OCI-LY7 (cell line): ENCODE data around the gene SMG9.

Source experiments
- EZH2phosphoT487 ChIP-seq: fragments of 200-600 bp; sonication (generic); IDR thresholded peaks from 2 replicates; pipeline ENCODE4 v1.6.1; 2018; ENCODE audit warnings: low read depth, borderline replicate concordance, mild to moderate bottlenecking, mixed run types, antibody characterized with exemption, low read length, moderate library complexity, mixed read lengths
- TF ChIP-seq, protein P1 (sequence below): fragments of 200-600 bp; sonication (generic); conservative IDR thresholded peaks from 2 replicates; pipeline ENCODE4 v1.5.1; 2014; ENCODE audit warnings: mild to moderate bottlenecking, antibody characterized with exemption, low read length, moderate library complexity, mixed read lengths

DNA sequence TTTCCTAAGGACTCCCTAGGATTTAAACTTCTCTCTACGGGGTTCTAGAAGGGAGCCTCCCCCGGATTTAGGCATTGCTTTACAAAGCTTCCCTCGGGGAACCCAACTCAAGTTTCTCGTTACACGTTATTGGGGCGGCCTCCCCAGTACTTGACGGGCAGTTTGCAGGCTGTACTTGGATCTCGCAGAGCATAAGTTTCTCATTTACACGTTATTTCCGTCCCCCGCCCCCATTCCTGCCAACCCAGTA lies 584 bp downstream of the SMG9 start:
- TF ChIP-seq, protein P1, sequence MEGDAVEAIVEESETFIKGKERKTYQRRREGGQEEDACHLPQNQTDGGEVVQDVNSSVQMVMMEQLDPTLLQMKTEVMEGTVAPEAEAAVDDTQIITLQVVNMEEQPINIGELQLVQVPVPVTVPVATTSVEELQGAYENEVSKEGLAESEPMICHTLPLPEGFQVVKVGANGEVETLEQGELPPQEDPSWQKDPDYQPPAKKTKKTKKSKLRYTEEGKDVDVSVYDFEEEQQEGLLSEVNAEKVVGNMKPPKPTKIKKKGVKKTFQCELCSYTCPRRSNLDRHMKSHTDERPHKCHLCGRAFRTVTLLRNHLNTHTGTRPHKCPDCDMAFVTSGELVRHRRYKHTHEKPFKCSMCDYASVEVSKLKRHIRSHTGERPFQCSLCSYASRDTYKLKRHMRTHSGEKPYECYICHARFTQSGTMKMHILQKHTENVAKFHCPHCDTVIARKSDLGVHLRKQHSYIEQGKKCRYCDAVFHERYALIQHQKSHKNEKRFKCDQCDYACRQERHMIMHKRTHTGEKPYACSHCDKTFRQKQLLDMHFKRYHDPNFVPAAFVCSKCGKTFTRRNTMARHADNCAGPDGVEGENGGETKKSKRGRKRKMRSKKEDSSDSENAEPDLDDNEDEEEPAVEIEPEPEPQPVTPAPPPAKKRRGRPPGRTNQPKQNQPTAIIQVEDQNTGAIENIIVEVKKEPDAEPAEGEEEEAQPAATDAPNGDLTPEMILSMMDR, result no peak
- no peak for TF ChIP-seq EZH2phosphoT487
